NB4 (cell line): Measurements from ENCODE around the gene CEP170.
"Not testable (repeated sequence)": the region's sequence is repeated elsewhere in the genome, so short reads cannot be mapped to it uniquely, and the experiment has no call there.

Source experiments
- DNase-seq: peaks from one replicate; pipeline ENCODE4 v3.0.0; 2010; ENCODE audit warnings: low read depth
- H3K4me3 ChIP-seq: one replicate; pipeline ENCODE4 v1.5.1; 2011; ENCODE audit warnings: mild to moderate bottlenecking, low read depth, low read length, moderate library complexity
- CTCF ChIP-seq: IDR thresholded peaks from one replicate; pipeline ENCODE4 v1.5.1; 2012; ENCODE audit warnings: low read depth, low read length
- MYC ChIP-seq: IDR thresholded peaks from 2 replicates; pipeline ENCODE4 v1.6.1; 2011; ENCODE audit warnings: low read depth, low read length
- POLR2A ChIP-seq: IDR thresholded peaks from 2 replicates; pipeline ENCODE4 v1.6.1; 2011; ENCODE audit warnings: mild to moderate bottlenecking; ENCODE audit not compliant: insufficient read length; ENCODE audit errors: extremely low read depth
- TF ChIP-seq, protein P1 (sequence below): IDR thresholded peaks from 2 replicates; pipeline ENCODE4 v1.6.1; 2011; ENCODE audit warnings: low read depth, low read length

The CEP170 gene

DNA sequence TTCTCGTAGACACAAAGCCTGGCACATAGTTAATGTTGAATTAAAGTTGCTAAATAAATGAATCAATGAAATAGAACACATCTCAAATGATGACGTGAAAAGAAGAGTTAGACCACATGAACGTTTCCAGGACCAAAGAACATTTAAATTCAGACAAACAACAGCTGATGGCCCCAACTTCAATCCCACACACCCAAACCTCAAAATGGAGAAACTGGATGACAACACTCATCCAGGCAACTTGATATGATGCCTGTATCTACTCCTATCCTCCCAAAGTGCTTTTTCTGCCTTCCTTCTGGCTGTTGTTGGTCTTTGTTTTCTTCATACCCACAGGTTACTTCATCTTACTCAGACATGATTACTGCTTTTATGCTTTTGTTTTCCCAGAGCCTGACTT, 71.9 kb downstream of the CEP170 start:
- not testable (repeated sequence) for H3K4me3 ChIP-seq, DNase-seq

DNA sequence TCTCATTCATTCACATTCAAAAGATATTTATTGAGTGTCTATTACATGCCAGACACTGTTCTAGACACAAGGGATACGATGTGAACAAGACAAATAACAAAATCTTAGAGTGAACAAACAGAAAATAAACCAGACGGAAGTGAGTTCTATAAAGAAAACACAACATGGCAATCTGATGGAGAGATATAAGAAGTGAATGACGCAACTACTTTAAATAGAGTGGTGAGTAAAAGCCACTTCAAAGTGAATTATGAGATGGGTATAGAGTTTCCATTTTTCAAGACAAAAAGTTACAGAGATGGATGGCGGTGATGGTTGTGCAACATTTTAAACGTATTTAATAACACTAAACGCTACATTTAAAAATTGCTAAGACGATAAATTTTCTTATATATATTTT, 75.4 kb downstream of the CEP170 start:
- DNase-seq = no peak
- H3K4me3 ChIP-seq = no peak overlapping the region
- TF ChIP-seq, protein P1, sequence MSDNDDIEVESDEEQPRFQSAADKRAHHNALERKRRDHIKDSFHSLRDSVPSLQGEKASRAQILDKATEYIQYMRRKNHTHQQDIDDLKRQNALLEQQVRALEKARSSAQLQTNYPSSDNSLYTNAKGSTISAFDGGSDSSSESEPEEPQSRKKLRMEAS = no peak
- TF ChIP-seq CTCF = no peak
- no peak for TF ChIP-seq MYC
- no peak for TF ChIP-seq POLR2A

DNA sequence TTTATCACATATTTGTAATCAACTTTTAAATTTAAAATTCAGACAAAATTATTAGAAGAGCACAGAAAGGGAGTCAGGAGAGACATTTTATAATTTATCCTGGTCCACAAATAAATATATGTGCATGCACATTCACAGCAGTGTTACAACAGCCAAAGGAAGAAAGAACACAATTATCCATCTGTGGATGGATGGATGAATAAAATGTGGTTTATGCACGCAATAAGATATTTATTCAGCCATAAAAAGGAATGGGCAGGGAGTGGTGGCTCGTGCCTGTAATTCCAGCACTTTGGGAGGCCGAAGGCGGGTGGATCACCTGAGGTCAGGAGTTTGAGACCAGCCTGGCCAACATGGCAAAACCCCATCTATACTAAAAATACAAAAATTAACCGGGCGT, 77.3 kb downstream of the CEP170 start:
- not testable (repeated sequence) for H3K4me3 ChIP-seq, DNase-seq

DNA sequence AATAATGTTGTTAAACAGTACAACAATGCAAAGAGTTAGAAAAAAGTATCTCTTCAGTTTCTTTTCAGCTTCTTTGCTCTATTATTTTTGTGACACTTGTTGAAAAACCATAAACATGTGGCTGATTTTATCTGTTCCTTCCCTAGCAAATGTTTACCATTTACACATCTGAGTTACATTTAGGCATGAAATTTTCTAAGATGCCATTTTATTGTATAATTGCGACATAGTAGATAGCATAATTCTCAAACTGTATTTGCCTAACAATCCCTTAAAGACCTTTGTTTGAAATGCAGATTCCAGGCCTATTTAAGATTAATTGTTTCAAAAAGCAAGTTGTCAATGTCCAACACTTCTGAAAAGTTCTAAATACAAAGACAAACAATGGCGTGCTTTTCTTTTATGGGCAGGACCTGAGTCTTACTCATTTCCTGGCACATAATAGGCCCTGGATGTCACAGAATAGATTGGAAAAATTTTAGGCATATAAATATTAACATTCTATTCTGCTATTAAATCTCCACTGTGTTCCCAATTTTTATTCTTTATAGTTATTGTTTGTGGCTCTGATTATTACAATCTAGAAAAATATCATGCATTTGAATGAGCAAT, 81.2 kb downstream of the CEP170 start:
- DNase-seq, H3K4me3 ChIP-seq: not testable (repeated sequence)

DNA sequence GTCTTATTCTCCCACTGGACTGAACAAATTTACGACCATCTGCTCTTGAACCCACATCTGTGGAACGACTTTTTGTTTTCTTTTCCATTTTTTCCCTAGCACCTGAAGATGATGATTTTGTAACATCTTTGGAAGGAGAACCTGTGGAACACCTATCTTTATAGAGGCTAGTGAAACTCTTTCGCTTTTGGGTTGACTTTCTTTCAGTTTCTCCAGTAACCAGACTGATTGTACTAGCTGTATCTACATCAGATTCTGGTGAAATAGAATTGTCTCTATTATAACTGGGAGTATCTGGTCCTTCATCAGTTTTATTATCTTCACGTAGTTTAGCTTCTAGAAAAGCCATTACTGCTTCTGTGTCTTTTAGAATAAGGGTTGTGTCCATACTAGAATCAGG, 90.2 kb downstream of the CEP170 start:
- H3K4me3 ChIP-seq, DNase-seq: not testable (repeated sequence)

DNA sequence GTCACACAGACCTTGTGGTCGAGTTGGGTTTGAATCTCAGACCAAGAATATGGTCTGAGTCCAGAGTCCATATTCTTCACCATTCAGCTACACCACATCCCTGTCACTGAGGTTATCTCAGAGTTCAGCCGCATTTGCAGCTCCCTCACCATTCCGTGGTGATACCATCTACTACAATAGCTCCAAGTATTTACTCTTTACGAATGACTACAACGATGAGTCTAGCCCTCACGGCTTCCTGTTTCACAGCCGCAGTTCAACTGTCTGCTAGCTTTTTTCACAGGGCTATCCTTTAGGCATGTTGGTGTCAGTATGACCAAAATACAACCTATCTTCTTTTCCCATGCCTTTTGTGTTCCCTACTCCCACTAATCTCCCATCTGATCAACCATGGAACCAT, 104.2 kb downstream of the CEP170 start:
- not testable (repeated sequence) for DNase-seq, H3K4me3 ChIP-seq

DNA sequence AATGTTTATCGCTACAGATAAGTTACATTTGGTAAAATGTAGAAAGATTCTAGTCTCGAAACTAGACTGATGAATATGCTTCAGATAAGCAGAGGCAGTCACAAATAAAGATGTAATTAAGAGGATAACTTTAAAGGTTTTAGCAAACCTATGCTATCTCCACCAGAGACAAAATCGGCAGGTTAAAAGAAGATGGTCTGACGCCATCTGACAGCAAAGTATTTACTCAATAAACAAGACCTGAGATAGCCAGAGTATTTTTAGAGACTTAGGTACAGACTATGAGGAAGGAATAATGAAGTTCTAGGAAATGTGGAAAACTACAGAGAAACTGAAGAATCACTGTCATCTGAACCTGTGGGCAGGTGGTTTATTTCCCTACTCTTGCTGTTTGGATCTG, 106.0 kb downstream of the CEP170 start:
- not testable (repeated sequence) for DNase-seq, H3K4me3 ChIP-seq

- H3K4me3 ChIP-seq, DNase-seq: not testable (repeated sequence)
Observed at GRCh38 chr1:243147351-243147750, 107.7 kb downstream of the CEP170 start.

GRCh38 chr1:243140498-243140897, 114.6 kb downstream of the CEP170 start:
- not testable (repeated sequence) for H3K4me3 ChIP-seq, DNase-seq

- not testable (repeated sequence) for H3K4me3 ChIP-seq
Observed at GRCh38 chr1:243122876-243123409, 132.1 kb downstream of the CEP170 start.

DNA sequence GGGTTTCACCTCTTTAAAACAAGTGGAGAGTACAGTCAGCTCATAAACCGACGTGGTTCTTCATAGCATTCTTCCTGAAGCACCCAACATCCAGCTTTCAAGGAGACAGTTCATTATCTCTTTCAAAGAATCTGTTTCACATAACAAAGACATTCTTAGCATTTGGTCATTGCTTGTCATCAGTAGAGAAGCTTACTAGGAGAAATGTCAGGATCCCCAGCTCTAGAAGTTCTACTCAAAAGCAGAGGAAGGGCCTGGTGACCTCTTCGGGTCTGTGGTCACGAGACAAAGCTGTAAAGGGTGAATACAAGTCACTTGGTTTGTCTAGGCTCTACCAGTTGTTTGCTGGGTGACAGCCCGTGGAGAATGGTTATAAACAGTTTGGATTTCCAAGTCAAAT, 133.1 kb downstream of the CEP170 start:
- not testable (repeated sequence) for DNase-seq, H3K4me3 ChIP-seq

More at GRCh38 chr1:243122876-243123409, 132.1 kb downstream of the CEP170 start:
- not testable (repeated sequence) for DNase-seq

DNA sequence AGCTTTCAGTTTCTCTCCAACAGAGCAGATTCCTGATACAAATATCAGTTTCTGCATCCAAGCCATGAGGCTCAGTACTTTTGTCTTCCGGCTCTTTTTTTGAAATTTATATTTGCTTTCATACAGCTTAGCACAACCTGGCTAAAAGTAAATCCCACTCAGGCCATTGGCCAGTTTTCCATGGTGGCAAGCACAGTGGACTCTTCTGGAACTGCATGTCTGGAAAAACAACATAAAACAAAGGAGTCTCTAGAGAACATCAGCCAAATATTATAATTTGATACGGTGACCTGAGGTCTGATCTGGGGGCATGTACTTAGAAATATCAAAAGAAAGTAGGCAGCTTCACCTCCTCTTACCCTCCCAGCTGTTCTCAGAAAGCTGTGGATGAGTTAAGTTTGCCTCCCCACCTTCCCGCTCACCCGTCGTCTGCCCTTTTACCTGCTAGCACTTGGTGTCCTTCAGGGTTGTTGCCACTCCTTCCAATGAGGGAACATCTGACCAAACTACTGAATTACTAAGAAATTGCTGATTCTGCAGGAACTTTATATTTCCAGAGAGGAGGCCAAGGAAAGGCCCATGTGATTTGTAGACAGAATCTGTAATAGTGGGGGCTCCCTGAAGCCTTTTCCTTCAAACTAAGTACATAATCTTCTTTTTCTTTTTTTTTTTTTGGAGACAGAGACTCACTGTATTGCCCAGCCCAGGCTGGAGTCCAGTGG, 136.3 kb downstream of the CEP170 start:
- H3K4me3 ChIP-seq, DNase-seq: not testable (repeated sequence)

DNA sequence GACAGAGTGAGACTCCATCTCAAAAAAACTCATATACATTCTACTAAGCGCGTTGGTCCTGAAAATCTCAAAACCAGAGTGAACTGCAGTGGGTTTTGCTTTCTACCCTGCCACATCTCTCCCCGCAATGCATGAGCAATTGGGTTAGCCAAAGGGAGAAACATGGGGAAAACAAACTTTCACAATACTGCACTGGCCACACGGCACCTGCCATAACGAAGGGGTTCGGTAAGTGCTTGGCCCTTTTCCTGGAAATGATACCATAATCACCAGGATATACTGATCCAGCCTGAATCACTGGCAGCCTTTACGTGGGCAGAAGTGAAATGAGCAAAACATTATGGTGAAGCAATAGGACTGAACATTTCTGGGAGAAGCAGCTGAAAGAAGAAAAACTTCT, 138.9 kb downstream of the CEP170 start:
- DNase-seq = peak; percentile 14
- not testable (repeated sequence) for H3K4me3 ChIP-seq

- not testable (repeated sequence) for H3K4me3 ChIP-seq
- DNase-seq = peak; percentile 40
Observed at GRCh38 chr1:243114769-243115168, 140.3 kb downstream of the CEP170 start.
